Left kidney (tissue), 8 donors: ENCODE data around the gene KLHDC4. TPM values are rescaled to one million over a fixed set of nuclear protein-coding genes. Genes with fewer than 3 reads are reported as not detected.
A peak's percentile ranks its signal among the peaks of the same experiment; 100 is the strongest.
"Not testable (repeated sequence)": the region's sequence is repeated elsewhere in the genome, so short reads cannot be mapped to it uniquely, and the experiment has no call there.

Source experiments
- DNase-seq: peaks from one replicate; pipeline ENCODE4 v3.0.0-alpha.2; 2013
- long read RNA-seq, 8 donors: transcript quantifications; one replicate each; lab custom pipeline, GENCODE V29; 2026
- polyA plus RNA-seq: library from polyadenylated mRNA; unstranded; fragments of 120-200 nt; gene quantifications from one replicate; pipeline ENCODE4 v1.2.1, GENCODE V29; 2013; ENCODE audit not compliant: insufficient read length

The KLHDC4 gene
- 48.0 TPM for polyA plus RNA-seq
- long read RNA-seq, donor 1, full-length matches to known transcripts, result 8 of 8 reads
- long read RNA-seq, donor 1, partial matches to known transcripts, result 0 of 8 reads
- long read RNA-seq, donor 1, other reads (novel, unspliced or antisense), result 0 of 8 reads
- long read RNA-seq, donor 2, full-length matches to known transcripts, result 8 of 8 reads
- long read RNA-seq, donor 2, partial matches to known transcripts, result 0 of 8 reads
- long read RNA-seq, donor 2, other reads (novel, unspliced or antisense), result 0 of 8 reads
- long read RNA-seq, donor 3, full-length matches to known transcripts, result 2 of 2 reads
- long read RNA-seq, donor 3, partial matches to known transcripts, result 0 of 2 reads
- long read RNA-seq, donor 3, other reads (novel, unspliced or antisense), result 0 of 2 reads
- long read RNA-seq, donor 4, result 0 reads
- long read RNA-seq, donor 5, full-length matches to known transcripts, result 5 of 5 reads
- long read RNA-seq, donor 5, partial matches to known transcripts, result 0 of 5 reads
- long read RNA-seq, donor 5, other reads (novel, unspliced or antisense), result 0 of 5 reads
- long read RNA-seq, donor 6, full-length matches to known transcripts, result 2 of 2 reads
- long read RNA-seq, donor 6, partial matches to known transcripts, result 0 of 2 reads
- long read RNA-seq, donor 6, other reads (novel, unspliced or antisense), result 0 of 2 reads
- long read RNA-seq, donor 7, full-length matches to known transcripts, result 10 of 10 reads
- long read RNA-seq, donor 7, partial matches to known transcripts, result 0 of 10 reads
- long read RNA-seq, donor 7, other reads (novel, unspliced or antisense), result 0 of 10 reads
- long read RNA-seq, donor 8, full-length matches to known transcripts, result 1 of 1 reads
- long read RNA-seq, donor 8, partial matches to known transcripts, result 0 of 1 reads
- long read RNA-seq, donor 8, other reads (novel, unspliced or antisense), result 0 of 1 reads

DNA sequence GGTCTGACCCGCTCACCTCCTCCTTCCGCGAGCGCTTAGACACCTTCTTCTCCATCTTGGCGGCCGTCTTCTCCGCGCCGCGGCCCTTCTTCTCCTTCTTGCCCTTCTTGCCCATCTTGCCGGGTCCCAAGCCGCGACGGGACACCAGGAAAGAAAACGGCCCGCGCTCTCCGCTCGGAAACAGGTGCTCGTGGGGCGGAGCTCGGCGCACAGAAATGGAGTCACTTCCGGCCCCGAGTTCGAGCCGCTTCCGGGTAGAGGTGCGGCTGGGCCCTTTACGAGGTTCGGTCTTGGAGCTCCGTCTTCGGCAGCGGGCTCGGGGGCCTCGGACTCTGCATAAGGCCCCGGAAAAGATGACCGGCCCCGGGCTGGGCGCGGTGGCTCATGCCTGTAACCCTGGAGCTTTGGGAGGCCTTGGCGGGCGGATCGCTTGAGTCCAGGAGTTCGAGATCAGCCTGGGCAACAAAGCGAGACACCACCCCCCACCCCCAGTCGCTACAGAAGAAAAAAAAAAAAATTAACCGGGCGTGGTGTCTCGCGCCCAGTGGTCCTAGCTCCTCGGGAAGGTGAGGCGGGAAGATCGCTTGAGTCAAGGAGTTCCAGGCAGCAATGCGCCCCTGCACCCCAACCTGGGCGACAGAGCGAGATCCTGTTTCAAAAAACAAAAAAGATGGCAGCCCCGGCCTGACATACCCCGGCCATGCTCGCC, at the start of gene KLHDC4:
TSS of gene KLHDC4 (minus strand) at position 211 of the 709 bp plus-strand sequence. CDS start at position 115, 96 bp downstream.
- DNase-seq, result peak; percentile 88

DNA sequence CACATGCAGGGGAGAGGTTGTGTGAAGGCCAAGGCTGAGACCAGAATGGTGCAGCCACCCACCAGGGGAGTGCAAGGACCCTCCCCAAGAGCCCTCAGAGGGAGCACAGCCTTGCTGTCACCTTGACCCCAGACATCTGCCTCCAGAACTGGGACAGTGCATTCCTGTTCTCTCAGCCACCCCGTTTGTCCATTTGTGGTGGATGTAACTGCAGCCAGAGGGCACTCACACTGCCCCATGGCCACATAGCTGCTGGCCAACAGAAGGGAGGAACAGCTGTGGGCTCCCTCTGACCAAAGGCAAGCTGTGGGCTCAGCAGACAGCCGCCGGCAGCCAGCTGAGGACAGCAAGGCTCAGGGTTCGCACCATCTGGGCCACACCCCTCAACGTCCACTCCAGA, 49.8 kb upstream of the KLHDC4 start:
- DNase-seq, result no peak

DNA sequence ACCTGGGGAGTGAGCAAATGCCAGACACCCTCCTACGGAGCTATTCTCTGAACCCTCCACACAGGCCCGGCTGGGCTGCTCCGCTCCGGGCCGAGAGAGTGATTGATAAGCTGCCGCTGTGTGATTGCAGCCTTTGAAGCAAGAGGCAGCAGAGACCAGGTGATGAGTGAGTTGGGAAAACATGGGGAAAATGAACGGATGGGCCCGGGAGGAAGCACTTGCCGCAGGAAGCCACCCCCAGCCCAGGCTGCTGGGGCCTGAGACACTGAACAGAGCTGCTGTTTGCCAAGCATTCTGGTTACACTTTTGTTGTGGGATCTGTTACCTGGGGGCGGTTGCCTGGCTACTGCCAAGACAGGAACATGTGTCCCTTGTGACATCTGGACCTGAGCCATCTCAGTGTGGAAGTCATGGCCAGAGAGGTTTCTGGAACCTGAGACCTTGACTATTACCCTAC, 46.4 kb upstream of the KLHDC4 start:
- no peak for DNase-seq

DNA sequence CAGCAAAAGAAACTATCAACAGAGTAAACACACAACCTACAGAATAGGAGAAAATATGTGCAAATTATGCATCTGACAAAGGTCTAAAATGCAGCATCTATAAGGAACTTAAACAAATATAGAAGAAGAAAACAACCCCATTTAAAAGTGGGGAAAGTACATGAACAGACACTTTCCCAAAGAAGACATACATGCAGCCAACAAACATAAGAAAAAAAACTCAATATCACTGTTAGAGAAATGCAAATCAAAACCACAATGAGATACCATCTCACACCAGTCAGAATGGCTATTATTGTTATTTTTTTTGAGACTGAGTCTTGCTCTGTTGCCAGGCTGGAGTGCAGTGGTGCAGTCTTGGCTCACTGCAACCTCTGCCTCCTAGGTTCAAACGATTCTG, 45.7 kb upstream of the KLHDC4 start:
- DNase-seq, result not testable (repeated sequence)

DNA sequence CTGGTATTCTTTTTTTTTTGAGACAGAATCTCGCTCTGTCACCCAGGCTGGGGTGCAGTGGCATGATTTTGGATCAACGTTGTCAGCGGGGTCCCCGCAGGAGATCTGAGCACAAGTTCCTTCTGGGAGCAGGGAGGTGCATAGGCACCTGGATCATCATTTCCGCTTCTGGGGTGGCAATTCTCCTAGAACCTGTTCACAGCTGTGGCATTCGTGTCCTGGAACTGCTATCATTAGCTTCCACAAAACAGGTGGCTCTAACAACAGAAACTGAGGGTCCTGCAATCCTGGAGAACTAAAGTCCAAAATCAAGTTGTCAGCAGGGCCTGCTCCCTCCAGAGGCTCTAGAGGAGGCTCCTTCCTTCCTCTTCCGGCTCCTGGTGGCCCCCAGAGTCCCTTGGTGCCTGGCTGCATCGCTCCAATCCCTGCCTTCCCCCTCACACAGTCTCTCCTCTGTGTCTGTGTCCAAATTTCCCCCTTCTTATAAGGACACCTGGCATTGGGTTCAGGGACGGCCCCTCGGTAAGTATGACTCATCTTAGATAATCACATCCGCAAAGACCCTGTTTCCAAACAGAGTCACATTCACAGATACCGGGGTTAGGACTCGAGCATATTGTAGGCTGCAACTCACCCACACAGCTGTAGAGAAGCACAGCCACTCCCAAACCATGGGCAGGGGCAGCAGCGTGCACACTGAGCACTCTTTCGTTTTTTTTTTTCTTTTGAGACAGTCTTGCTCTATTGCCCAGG, 43.5 kb upstream of the KLHDC4 start:
- DNase-seq, result no peak

DNA sequence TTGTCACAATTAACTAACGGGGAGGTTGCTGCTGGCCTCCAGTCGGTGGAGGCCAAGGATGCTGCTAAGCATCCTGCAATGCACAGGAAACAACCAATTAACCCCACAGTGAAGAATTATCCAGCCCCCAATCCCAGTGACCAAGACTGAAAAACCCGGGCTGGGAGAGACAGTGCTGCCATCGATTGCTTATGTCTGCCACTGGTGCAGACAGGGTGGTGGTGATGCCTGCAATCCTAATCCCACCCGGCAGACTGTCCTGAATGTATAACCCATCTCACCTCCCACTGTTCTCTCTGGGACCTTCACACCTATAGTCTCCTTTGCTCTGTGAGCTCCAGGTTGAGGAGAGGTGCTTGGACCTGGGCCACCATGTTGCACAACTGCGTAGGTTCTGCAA, 42.3 kb upstream of the KLHDC4 start:
- no peak for DNase-seq

DNA sequence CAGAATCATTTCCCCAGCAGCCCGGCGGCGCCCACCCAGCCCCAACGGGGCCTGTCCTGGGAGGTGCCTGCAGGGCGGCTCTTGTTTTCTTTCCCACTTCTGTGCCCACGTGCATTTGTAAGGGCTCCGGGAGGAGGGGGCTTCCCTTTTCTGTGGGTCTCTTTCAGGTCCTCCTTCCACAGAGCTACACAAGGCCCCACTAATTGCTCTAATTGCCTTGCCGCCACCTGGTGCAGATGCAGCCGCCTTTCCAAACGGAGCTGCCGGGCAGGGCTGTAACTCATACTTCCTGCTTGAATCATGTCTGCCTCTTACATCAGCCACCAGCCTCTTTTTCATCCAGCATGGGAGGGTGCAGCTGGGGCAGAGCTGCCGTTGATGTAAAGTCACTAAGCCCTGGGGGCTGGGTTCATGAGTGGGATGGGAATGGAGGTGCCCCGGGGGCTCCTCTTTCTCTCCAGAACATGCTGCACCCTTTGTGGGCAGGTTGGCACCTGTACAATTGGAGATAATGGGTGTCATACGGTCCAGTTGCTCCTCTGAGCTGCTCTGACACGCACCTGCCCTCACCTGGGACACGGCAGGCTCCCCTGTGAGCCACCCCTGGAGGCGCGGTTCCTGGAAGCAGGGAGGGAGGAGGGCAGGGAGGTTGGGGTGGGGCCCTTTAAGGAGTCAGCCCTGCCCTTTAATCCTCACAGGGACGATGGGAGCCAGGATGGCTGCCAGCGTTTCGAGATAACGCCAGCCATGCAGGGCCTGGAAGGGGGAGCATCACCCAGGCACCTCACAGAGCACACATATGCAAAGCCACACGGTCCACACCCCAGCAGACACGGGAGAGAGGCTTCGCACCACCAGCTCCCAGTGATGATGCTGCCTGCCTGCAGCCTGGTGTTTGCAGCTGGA, 41.1 kb upstream of the KLHDC4 start:
- DNase-seq, result no peak

DNA sequence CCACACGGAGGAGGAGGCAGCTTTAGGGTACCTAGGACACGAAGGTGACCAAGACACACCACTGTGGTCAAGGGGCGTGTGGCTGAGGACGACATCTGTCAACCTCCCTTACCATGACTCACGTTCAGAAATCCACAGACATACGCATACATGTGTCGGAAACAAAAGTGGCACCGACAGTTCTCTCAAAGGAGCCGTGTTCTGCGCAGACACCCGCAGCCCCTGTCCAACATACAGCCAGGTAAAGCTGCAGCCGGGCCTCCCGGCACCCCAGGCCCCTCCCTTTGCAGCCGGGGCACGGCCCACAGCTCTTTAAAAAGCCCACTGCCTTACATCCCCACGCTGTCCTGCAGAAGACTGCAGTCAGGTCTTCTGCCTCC, 40.5 kb upstream of the KLHDC4 start:
- DNase-seq, result no peak

DNA sequence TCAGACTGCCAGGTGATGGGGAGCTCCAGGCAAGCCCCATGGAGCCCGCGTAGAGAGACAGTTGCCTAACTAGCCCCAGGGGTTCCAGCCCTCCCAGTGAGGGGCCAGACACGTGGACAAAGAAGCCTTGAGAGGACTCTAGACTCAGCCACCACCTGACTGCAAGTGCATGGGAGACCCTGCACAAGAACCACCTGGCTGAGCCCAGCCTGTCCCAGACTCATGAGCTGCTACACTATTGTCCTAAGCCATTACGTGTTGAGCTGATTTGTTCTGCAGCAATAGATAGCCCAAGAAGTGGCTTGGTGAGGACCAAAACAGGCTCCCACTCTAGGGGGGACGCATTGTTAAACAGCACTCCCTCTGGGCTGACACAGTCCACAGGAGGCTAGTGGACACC, 37.6 kb upstream of the KLHDC4 start:
- no peak for DNase-seq

DNA sequence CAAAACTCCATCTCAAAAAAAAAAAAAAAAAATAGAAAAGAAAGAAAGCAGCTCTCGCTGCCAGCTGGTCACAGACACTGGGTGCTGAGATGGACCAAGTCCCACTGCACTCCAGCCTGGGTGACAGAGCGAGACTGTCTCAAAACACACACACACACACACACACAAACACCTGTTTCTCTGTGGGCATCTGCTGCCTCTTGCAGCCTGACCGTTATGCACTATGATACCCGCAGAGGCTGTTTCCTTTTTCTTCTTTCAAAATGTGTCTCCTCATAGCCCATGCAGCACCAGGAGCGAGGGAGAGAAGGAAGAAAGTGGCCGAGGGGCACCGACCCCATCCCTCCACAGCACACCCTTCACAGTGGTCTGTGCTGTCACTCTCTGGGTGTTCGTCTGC, 36.9 kb upstream of the KLHDC4 start:
- no peak for DNase-seq

DNA sequence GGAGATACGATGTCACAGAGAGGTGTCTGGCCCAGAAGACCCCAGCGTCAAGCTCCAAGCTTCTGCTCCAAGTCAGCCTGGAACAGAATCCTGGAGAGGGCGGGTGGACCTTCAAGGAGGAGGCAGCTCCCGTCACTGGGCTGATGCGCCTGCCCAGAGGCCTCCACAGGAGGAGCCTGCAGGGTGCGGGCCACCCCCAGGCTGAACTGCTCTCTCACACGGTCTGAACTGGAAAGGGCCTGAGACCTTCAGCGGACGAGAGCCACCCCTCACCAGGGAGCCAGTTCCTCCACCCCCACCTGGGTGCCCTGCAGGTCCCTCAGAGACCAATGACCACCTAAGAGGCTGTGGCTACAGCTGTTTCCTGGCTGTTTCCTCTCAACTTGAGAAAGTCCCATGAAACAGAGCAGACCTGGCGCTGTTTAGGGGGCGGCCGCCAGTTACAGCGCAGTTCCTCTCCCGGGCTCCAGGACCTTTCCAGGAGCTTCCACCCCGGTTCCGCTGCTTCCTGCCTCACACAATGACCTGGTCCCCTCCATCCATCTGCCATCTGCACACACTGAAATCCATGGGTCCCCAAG, 36.0 kb upstream of the KLHDC4 start:
- DNase-seq, result no peak

DNA sequence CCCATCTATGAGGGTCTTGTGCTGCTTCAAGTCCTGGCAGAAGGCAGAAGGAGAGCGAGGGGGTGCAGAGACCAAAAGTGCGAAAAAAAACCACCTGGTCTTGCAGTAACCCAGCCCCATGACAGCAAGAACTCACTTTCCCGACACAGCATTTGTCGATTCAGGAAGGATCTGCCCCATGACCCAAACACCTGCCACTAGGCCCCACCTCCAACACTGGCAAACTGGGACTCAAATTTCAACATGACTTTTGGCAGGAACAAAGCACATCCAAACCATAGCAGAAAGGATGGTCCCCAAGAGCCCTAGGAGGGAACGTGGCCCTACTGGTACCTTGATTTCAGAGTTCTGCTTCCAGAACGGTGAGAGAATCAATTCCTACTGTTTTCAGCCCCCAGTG, 34.7 kb upstream of the KLHDC4 start:
- no peak for DNase-seq

DNA sequence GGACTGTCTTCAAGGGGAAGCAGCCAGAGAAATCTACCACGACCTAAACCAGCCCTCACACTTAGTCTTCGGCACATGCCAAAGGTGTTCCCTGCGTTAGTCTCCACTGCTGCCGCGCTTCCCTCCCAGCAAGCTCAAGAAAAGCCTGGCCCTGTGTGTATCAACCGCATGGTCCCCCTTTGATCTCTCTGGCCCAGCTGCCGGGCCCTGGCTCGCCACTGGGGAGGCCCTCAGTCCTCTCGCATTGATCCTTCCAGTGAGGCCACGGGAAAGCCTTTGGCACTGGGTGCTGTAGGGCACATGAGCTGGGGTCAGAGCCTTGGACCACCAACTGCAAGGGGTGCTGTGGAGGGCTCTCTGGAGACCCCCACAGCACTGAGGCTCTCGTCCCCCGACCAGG, 29.6 kb upstream of the KLHDC4 start:
- no peak for DNase-seq

DNA sequence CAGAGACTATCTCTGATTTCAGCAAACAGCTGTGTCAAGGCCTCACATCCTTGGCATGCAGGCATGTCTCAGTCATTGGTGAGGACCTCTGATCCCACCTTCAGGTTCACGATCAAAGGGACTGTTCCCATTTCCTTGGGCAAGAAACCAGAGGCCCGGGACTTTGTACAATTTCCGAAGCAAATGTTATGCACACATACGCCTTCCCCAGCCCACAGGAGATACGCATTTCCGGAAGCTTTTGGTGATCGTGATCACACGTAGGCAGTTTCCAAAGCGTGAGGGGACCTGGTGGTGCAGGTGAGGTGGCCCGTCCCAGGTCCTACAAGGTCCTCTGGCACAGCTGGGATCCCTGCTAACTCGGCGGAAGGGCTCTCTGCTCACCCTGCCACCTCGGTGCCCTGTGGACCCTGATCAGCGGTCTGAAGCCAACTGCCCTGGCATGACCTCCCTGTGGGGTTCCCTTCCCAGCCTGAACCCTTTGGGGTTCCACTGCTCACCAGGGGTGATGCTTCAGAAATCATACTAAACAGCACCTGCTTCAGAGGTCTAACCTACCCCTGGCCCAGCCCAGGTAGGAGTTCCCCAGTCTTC, 28.8 kb upstream of the KLHDC4 start:
- no peak for DNase-seq

DNA sequence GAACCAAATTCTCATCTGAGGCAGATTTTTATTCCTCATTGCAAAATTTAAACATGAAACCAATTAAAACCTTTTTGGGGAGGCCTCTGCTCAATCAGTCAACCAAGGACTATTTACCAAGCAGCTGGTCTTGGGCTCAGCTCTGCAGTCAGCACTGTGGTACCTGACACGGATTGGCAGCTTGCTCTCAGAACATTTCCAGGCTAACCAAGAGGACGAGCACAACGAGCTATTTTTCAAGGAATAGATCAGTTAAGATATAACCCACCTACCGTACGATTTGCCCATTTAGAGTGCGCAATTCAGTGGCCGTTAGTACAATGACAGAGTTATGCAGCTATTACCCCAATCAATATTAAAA, 26.4 kb upstream of the KLHDC4 start:
- no peak for DNase-seq

DNA sequence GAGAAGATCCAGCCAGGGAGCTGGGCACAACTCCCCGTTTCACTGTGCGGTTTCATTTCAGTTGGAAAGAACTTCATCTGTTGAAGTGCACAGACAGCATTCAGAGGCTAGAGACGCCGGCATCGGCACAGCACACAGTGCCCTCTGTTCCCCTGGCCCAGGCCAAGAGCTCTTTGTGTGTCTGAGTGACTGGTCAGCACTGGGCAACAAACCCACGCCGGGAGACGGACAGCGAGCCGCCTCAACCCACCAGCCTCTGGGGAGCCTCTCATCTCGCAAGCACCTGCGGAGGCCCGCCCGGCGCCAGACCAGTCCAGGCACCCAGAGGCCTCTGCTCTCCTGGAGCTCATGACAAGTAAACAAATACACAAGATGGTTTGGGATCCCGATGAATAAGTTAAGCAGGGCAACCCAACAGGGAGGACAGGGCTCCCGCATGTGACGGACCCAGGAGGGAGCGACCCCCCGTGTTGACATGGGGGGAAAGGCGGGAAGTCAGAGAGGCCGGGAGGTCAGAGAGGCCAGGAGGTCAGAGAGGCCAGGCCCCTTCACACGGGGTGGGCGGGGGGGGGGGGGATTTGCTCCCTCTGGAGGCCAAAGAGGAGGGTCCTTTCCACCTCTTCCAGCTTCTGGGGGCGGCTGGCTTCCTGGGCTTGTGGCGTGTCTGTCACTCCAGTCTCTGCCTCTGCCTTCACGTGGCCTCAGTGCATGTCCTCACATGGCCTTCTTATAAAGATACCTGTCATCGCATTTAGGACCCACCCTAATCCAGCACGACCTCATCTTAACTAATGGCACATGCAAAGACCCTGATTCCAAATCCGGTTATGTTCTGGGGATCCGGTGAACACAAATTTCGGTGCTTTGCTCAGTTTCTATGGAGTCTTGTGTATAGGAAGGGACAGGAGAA, 25.8 kb upstream of the KLHDC4 start:
- no peak for DNase-seq

DNA sequence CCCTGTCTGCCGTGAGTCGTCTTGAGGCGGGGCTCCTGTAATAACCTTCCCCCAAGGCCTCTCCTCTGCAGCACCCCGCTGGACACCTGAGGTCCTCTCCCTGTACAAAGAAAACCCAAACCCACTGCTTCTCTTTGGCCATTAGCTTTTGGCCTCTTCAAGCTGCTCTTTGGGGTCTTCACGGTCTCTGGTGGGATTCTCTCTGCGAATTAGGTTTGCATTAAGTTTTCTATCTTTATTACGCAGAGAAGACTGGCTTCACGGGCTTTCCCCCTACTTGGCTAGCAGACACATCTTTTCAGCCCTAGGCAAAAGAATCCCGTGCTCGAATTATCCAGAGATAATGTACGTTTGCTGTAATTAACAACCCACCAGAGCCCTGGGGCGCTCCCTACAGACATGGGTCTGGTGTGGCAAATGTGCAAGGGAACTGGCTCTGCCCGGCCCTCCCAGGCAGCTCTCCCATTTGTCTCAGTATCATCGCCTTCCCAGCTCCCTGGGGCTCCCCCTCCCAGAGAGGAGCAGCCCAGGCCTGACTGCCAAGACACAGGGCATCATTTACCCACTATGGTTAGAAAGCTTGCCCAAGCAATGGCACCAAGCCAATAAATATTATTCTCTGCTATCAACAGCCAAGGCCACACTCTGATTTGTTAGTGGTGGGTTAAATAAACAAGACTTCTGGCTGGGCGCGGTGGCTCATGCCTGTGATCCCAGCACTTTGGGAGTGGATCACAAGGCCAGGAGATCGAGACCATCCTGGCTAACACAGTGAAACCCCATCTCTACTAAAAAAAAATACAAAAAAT, 24.7 kb upstream of the KLHDC4 start:
- no peak for DNase-seq
